ENCODE measurements around the gene MAP1A.
"Not testable (repeated sequence)": the region's sequence is repeated elsewhere in the genome, so short reads cannot be mapped to it uniquely, and the experiment has no call there.

DNA sequence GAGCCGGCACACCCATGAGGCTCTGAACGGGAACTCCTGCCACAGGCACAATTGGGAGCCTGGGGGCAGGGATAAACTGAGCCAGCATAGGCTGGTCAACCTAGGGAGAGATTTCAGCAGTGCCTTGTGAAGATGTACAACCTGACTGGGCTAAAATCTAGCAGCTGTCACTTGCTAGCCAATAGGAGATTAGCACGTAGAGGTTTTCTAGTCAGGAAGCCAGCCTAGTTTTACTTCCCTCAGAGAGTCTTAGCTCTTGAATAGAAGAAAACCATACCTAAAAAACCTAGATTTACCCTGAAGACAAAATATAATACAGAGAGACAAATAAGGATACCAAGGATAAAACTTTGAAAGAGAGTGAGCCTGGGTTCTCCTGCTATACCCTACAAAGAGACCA, 45.3 kb downstream of the MAP1A start:
- TF ChIP-seq, protein P1, sequence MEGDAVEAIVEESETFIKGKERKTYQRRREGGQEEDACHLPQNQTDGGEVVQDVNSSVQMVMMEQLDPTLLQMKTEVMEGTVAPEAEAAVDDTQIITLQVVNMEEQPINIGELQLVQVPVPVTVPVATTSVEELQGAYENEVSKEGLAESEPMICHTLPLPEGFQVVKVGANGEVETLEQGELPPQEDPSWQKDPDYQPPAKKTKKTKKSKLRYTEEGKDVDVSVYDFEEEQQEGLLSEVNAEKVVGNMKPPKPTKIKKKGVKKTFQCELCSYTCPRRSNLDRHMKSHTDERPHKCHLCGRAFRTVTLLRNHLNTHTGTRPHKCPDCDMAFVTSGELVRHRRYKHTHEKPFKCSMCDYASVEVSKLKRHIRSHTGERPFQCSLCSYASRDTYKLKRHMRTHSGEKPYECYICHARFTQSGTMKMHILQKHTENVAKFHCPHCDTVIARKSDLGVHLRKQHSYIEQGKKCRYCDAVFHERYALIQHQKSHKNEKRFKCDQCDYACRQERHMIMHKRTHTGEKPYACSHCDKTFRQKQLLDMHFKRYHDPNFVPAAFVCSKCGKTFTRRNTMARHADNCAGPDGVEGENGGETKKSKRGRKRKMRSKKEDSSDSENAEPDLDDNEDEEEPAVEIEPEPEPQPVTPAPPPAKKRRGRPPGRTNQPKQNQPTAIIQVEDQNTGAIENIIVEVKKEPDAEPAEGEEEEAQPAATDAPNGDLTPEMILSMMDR (IDR thresholded peaks at IDR 0.05), result not testable (repeated sequence)
- not testable (repeated sequence) for TF ChIP-seq ZFX (IDR thresholded peaks at IDR 0.05; ENCODE audit: borderline replicate concordance)
